Measurements from ENCODE around the gene RAVER2.
"Not testable (repeated sequence)": the region's sequence is repeated elsewhere in the genome, so short reads cannot be mapped to it uniquely, and the experiment has no call there.

Gene RAVER2

GRCh38 chr1:64814427-64814826, 69.6 kb downstream of the RAVER2 start:
- ChIA-PET POLR2A (no interaction called here), CTCF (no interaction called here)
- no peak for TF ChIP-seq CTCF (IDR thresholded peaks at IDR 0.05; ENCODE audit: control extremely low read depth, extremely low read depth, low read depth, missing control alignments)
- no peak for DNase-seq (ENCODE audit: extremely low spot score)

- CTCF ChIA-PET: interaction anchor here (1.5 kb wide), 1 partner anchor 11 kb away, joined by 3 read pairs; no protein-coding TSS in a partner anchor
- DNase-seq (ENCODE audit: extremely low spot score); POLR2A ChIA-PET: not testable (repeated sequence)
Measured at GRCh38 chr1:64817364-64817763, 72.5 kb downstream of the RAVER2 start.

GRCh38 chr1:64820572-64820971, 75.7 kb downstream of the RAVER2 start:
- POLR2A ChIA-PET; DNase-seq (ENCODE audit: extremely low spot score): not testable (repeated sequence)
- CTCF ChIA-PET: interaction anchor here (1.0 to 1.5 kb wide), 3 partner anchors 29 to 552 kb away, joined by 3 to 4 read pairs (median 3); no protein-coding TSS in a partner anchor

GRCh38 chr1:64822621-64823020, 77.7 kb downstream of the RAVER2 start:
- TF ChIP-seq CTCF (IDR thresholded peaks at IDR 0.05; ENCODE audit: control extremely low read depth, extremely low read depth, low read depth, missing control alignments): no peak
- ChIA-PET POLR2A (no interaction called here), CTCF (interaction anchor here (1.0 to 2.4 kb wide), 10 partner anchors 9 to 596 kb away, joined by 3 to 15 read pairs (median 4); no protein-coding TSS in a partner anchor)
- no peak for DNase-seq (ENCODE audit: extremely low spot score)

GRCh38 chr1:64823691-64824476, 79.0 kb downstream of the RAVER2 start:
- POLR2A ChIA-PET: no interaction called here
- CTCF ChIA-PET: interaction anchor here (0.6 to 2.4 kb wide), 28 partner anchors 9 to 595 kb away, joined by 3 to 15 read pairs (median 4); no protein-coding TSS in a partner anchor
- TF ChIP-seq CTCF (IDR thresholded peaks at IDR 0.05; ENCODE audit: control extremely low read depth, extremely low read depth, low read depth, missing control alignments): peak; percentile 75
- DNase-seq (ENCODE audit: extremely low spot score): peak; percentile 56

- ChIA-PET POLR2A (no interaction called here), CTCF (interaction anchor here (1.2 to 1.3 kb wide), 2 partner anchors 17 to 562 kb away, joined by 3 read pairs; no protein-coding TSS in a partner anchor)
- DNase-seq (ENCODE audit: extremely low spot score): no peak
- TF ChIP-seq CTCF (IDR thresholded peaks at IDR 0.05; ENCODE audit: control extremely low read depth, extremely low read depth, low read depth, missing control alignments): no peak
Measured at GRCh38 chr1:64826991-64827390, 82.1 kb downstream of the RAVER2 start.

- CTCF ChIA-PET: interaction anchor here (1.3 kb wide), 1 partner anchor 24 kb away, joined by 4 read pairs; no protein-coding TSS in a partner anchor
- no peak for TF ChIP-seq CTCF (IDR thresholded peaks at IDR 0.05; ENCODE audit: control extremely low read depth, extremely low read depth, low read depth, missing control alignments)
- POLR2A ChIA-PET: no interaction called here
- DNase-seq (ENCODE audit: extremely low spot score): peak; percentile 17
Measured at GRCh38 chr1:64828829-64829228, 84.0 kb downstream of the RAVER2 start.

All from GM10248 (cell line).